Panc1 (cell line): ENCODE measurements around the gene ELAVL1.
"Not testable (repeated sequence)": the region's sequence is repeated elsewhere in the genome, so short reads cannot be mapped to it uniquely, and the experiment has no call there.

Experiments used
- POLR2AphosphoS5 ChIP-seq: IDR thresholded peaks from 2 replicates; pipeline ENCODE4 v1.6.1; 2012; ENCODE audit warnings: mild to moderate bottlenecking, low read depth, low read length, moderate library complexity
- TF ChIP-seq, protein P1 (sequence below): fragments of 450-650 bp; IDR thresholded peaks from 2 replicates; pipeline ENCODE4 v1.5.1; 2017; ENCODE audit warnings: mild to moderate bottlenecking
- TF ChIP-seq, protein P2 (sequence below), 2 experiments: IDR thresholded peaks; 2 replicates each; pipeline ENCODE4 v1.6.1; 2011 to 2012; ENCODE audit warnings: low read depth in 2 of 2, control low read depth in 1 of 2, low read length in 1 of 2, mild to moderate bottlenecking in 1 of 2, moderate library complexity in 1 of 2; ENCODE audit not compliant: insufficient read depth in 1 of 2

DNA sequence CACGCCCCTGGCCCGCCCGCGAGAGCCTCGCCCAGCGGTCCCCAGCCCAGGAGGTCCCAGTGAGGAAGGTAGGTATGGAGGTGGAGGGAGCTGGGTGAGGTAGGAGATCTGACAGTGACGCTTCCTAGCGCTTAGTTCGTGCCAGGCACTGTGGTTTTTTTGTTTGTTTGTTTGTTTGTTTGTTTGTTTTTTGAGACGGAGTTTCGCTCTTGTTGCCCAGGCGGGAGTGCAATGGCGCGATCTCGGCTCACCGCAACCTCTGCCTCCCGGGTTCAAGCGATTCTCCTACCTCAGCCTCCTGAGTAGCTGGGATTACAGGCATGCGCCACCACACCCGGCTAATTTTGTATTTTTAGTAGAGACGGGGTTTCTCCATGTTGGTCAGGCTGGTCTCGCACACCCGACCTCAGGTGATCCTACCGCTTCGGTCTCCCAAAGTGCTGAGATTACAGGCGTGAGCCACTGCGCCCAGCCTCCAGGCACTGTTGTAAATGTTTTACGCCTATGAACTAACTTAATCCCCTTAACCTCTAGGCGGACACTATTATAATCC is 87.3 kb downstream of the ELAVL1 start:
- TF ChIP-seq, protein P1, sequence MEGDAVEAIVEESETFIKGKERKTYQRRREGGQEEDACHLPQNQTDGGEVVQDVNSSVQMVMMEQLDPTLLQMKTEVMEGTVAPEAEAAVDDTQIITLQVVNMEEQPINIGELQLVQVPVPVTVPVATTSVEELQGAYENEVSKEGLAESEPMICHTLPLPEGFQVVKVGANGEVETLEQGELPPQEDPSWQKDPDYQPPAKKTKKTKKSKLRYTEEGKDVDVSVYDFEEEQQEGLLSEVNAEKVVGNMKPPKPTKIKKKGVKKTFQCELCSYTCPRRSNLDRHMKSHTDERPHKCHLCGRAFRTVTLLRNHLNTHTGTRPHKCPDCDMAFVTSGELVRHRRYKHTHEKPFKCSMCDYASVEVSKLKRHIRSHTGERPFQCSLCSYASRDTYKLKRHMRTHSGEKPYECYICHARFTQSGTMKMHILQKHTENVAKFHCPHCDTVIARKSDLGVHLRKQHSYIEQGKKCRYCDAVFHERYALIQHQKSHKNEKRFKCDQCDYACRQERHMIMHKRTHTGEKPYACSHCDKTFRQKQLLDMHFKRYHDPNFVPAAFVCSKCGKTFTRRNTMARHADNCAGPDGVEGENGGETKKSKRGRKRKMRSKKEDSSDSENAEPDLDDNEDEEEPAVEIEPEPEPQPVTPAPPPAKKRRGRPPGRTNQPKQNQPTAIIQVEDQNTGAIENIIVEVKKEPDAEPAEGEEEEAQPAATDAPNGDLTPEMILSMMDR, result peak; percentile 52
- TF ChIP-seq, protein P2, sequence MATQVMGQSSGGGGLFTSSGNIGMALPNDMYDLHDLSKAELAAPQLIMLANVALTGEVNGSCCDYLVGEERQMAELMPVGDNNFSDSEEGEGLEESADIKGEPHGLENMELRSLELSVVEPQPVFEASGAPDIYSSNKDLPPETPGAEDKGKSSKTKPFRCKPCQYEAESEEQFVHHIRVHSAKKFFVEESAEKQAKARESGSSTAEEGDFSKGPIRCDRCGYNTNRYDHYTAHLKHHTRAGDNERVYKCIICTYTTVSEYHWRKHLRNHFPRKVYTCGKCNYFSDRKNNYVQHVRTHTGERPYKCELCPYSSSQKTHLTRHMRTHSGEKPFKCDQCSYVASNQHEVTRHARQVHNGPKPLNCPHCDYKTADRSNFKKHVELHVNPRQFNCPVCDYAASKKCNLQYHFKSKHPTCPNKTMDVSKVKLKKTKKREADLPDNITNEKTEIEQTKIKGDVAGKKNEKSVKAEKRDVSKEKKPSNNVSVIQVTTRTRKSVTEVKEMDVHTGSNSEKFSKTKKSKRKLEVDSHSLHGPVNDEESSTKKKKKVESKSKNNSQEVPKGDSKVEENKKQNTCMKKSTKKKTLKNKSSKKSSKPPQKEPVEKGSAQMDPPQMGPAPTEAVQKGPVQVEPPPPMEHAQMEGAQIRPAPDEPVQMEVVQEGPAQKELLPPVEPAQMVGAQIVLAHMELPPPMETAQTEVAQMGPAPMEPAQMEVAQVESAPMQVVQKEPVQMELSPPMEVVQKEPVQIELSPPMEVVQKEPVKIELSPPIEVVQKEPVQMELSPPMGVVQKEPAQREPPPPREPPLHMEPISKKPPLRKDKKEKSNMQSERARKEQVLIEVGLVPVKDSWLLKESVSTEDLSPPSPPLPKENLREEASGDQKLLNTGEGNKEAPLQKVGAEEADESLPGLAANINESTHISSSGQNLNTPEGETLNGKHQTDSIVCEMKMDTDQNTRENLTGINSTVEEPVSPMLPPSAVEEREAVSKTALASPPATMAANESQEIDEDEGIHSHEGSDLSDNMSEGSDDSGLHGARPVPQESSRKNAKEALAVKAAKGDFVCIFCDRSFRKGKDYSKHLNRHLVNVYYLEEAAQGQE (IDR thresholded peaks at IDR 0.05; ENCODE audit: insufficient read depth in 1 of 2, low read depth in 2 of 2, low read length in 1 of 2), result not testable (repeated sequence)
- not testable (repeated sequence) for TF ChIP-seq POLR2AphosphoS5
